K562 (cell line): ENCODE results near the gene LMBR1L. TPM values are rescaled to one million over a fixed set of nuclear protein-coding genes. Genes with fewer than 3 reads are reported as not detected.

Experiments
- BRCA1 ChIP-seq, 2 experiments: fragments of 450-650 bp in 1 of 2; sonication (generic) in 1 of 2; formaldehyde crosslinking in 1 of 2; IDR thresholded peaks; 2 replicates each; pipeline versions ENCODE4 v1.5.0 to v1.6.1; 2017 to 2020; ENCODE audit warnings: mild to moderate bottlenecking in 1 of 2, missing genetic modification reagents in 1 of 2
- E2F6 ChIP-seq, 2 experiments: IDR thresholded peaks; 2 replicates each; pipeline ENCODE4 v1.6.1; 2011; ENCODE audit warnings: borderline replicate concordance in 1 of 2, control low read depth in 1 of 2, low read depth in 1 of 2, low read length in 1 of 2, mild to moderate bottlenecking in 1 of 2, mixed read lengths in 1 of 2, moderate library complexity in 1 of 2; ENCODE audit not compliant: insufficient read depth in 1 of 2, insufficient read length in 1 of 2, poor library complexity in 1 of 2, severe bottlenecking in 1 of 2; ENCODE audit errors: extremely low read depth in 1 of 2
- FOS ChIP-seq: IDR thresholded peaks from 3 replicates; pipeline ENCODE4 v1.6.1; 2011; ENCODE audit not compliant: insufficient read length; ENCODE audit errors: extremely low read depth
- GABPB1 ChIP-seq: sonication (generic); formaldehyde crosslinking; IDR thresholded peaks from 2 replicates; pipeline ENCODE4 v1.8.0; 2022; ENCODE audit warnings: mild to moderate bottlenecking, missing genetic modification reagents
- KLF10 ChIP-seq: fragments of 250-450 bp; sonication (Bioruptor Pico); IDR thresholded peaks from 2 replicates; pipeline ENCODE4 v1.6.1; 2021; ENCODE audit warnings: matching md5 sums
- LEF1 ChIP-seq: fragments of 450-650 bp; IDR thresholded peaks from 2 replicates; pipeline ENCODE4 v1.6.1; 2016; ENCODE audit warnings: mild to moderate bottlenecking
- MAZ ChIP-seq, 2 experiments: fragments of 450-650 bp in 1 of 2; sonication (generic) in 1 of 2; formaldehyde crosslinking; IDR thresholded peaks in 1 of 2; conservative IDR thresholded peaks in 1 of 2; 2 replicates each; pipeline versions ENCODE4 v1.4.0 to v1.5.0; 2020; ENCODE audit warnings: mild to moderate bottlenecking in 1 of 2, missing genetic modification reagents in 1 of 2
- NFYB ChIP-seq: IDR thresholded peaks from 2 replicates; pipeline ENCODE4 v1.6.1; 2011; ENCODE audit warnings: mild to moderate bottlenecking, moderate library complexity; ENCODE audit not compliant: insufficient read length; ENCODE audit errors: extremely low read depth
- OTX1 ChIP-seq: fragments of 450-650 bp; formaldehyde crosslinking; IDR thresholded peaks from 2 replicates; pipeline ENCODE4 v1.4.0; 2022; ENCODE audit warnings: mild to moderate bottlenecking
- PPARD ChIP-seq: fragments of 250-450 bp; sonication (Bioruptor Pico); IDR thresholded peaks from 2 replicates; pipeline ENCODE4 v1.8.0; 2022; ENCODE audit warnings: inconsistent platforms, mild to moderate bottlenecking, moderate library complexity
- STAT5B ChIP-seq: fragments of 250-450 bp; sonication (Bioruptor Pico); IDR thresholded peaks from 2 replicates; pipeline ENCODE4 v1.8.0; 2021; ENCODE audit warnings: mild to moderate bottlenecking, inconsistent platforms
- TFAP4 ChIP-seq: sonication (generic); formaldehyde crosslinking; IDR thresholded peaks from 2 replicates; pipeline ENCODE4 v1.8.0; 2022; ENCODE audit warnings: missing genetic modification reagents, mild to moderate bottlenecking, moderate library complexity, borderline replicate concordance
- U2AF1 ChIP-seq: fragments of 200-400 bp; formaldehyde crosslinking; optimal IDR thresholded peaks from 2 replicates; pipeline ENCODE3; 2017; ENCODE audit warnings: mild to moderate bottlenecking, low read depth, low read length, moderate library complexity
- ZNF133 ChIP-seq: fragments of 250-450 bp; sonication (Bioruptor Pico); IDR thresholded peaks from 2 replicates; pipeline ENCODE4 v1.4.0; 2020; ENCODE audit warnings: mild to moderate bottlenecking
- ZNF184 ChIP-seq: sonication (generic); formaldehyde crosslinking; IDR thresholded peaks from 2 replicates; pipeline ENCODE4 v1.5.0; 2020; ENCODE audit warnings: missing genetic modification reagents
- ZNF212 ChIP-seq: fragments of 450-650 bp; formaldehyde crosslinking; IDR thresholded peaks from 2 replicates; pipeline ENCODE4 v1.4.0; 2020; ENCODE audit warnings: mild to moderate bottlenecking
- polyA plus RNA-seq, 8 experiments: library from polyadenylated mRNA; depleted of rRNA in 4 of 8; stranded (reverse) in 5 of 8; unstranded in 3 of 8; fragments of >200 nt; fragmentation: Nextera tagmentation in 2 of 8; fragmentation: Illumina TruSeq in 1 of 8; extraction: Ambion mirVana in 2 of 8; extraction: Trizol in 1 of 8; gene quantifications; 2 replicates each; pipeline versions ENCODE4 v1.2.1 to v1.2.3, GENCODE V29; 2011 to 2014; ENCODE audit warnings: inconsistent platforms in 1 of 8, missing spikeins in 1 of 8
- total RNA-seq, 7 experiments: library from RNA; depleted of rRNA in 6 of 7; stranded (reverse); fragments of >200 nt in 6 of 7; fragmentation: Illumina TruSeq in 2 of 7; extraction: Trizol in 2 of 7; gene quantifications; 2 replicates each; pipeline versions ENCODE4 v1.2.1 to v1.2.3, GENCODE V29; 2011 to 2021; ENCODE audit warnings: low replicate concordance in 1 of 7
- TF ChIP-seq, protein P1 (sequence below): sonication (generic); formaldehyde crosslinking; IDR thresholded peaks from 2 replicates; pipeline ENCODE4 v1.8.0; 2022; ENCODE audit warnings: mild to moderate bottlenecking, missing genetic modification reagents
- TF ChIP-seq, protein P2 (sequence below): fragments of 450-650 bp; formaldehyde crosslinking; IDR thresholded peaks from 2 replicates; pipeline ENCODE4 v1.4.0; 2020; ENCODE audit warnings: mild to moderate bottlenecking, moderate library complexity
- TF ChIP-seq, protein P3 (sequence below), 2 experiments: IDR thresholded peaks; 2 replicates each; pipeline ENCODE4 v1.6.1; 2012; ENCODE audit warnings: improper control_type of control experiment in 2 of 2, low read depth in 2 of 2, low read length in 2 of 2, borderline replicate concordance in 1 of 2

The LMBR1L gene
- total and polyA plus RNA-seq, 9 of the 15 experiments (the other 6 are each of a cell fraction or from before 2014, with no cell fraction given) = 2.5 to 57.0 (median 31.1) TPM

DNA sequence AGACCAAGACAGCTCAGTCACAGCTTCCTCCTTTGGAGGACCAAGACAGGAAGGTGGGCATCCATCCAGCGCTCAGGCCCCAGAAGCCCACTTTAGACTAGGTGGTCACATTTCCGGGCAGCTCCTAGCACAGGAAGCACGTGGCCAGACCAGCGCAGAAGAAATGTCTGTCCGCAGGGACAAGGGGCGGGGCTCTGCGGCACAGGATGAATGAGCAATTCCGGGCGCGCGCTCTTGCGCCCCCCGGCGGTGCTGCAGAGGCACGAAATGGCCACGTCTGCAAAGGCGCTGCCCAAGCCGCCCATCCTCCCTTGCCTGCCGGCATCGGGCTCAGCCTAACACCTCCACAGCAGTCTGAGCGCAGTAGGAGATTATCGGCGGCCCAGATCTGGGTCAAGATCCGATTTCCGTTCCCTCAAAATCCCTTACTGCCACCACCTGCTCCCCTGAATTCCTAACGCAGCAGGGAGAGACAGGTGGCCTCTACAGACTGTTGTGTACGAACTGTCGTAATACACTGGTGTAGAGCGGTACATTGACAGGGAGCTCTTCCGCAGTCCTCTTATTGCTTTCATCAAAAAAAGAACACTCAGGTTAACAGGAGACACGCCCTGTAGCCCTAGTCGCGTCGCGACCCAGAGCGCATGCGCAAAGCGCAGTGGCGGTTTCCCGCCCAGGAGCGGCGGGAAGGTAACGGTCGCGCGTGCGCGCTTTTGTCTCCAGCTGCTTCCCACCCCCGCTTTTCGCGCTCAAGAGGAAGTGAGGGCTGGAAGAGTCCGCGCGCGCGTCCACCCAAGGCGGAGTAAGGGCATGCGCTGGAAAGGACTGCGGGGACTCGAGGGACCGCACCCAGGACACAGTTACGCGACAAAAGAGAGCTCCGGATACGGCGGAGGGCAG is 19.8 kb upstream of the LMBR1L start (continued):
- TF ChIP-seq, protein P1, sequence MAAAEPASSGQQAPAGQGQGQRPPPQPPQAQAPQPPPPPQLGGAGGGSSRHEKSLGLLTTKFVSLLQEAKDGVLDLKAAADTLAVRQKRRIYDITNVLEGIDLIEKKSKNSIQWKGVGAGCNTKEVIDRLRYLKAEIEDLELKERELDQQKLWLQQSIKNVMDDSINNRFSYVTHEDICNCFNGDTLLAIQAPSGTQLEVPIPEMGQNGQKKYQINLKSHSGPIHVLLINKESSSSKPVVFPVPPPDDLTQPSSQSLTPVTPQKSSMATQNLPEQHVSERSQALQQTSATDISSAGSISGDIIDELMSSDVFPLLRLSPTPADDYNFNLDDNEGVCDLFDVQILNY (CRISPR knock-in tag) = peak; percentile 79; the same call in 1 of the 2 replicates
- TF ChIP-seq ZNF184 (CRISPR knock-in tag) (no peak), LEF1 (peak; percentile 57; the same call in 1 of the 2 replicates), GABPB1 (CRISPR knock-in tag) (peak; percentile 88), KLF10 (CRISPR knock-in tag) (no peak), OTX1 (CRISPR knock-in tag) (no peak), NFYB (no peak), E2F6 (IDR thresholded peaks at IDR 0.05; ENCODE audit: borderline replicate concordance in 1 of 2, extremely low read depth in 1 of 2, insufficient read depth in 1 of 2, insufficient read length in 1 of 2, low read depth in 1 of 2, low read length in 1 of 2, poor library complexity in 1 of 2, severe bottlenecking in 1 of 2) (peak; percentile 98 to 99), FOS (no peak), TFAP4 (CRISPR knock-in tag) (peak; percentile 97), MAZ (CRISPR knock-in tag; conservative IDR thresholded peaks at IDR 0.05 in 1 of 2, IDR thresholded peaks at IDR 0.05 in 1 of 2) (peak; percentile 61 to 90), STAT5B (CRISPR knock-in tag) (no peak), PPARD (CRISPR knock-in tag) (no peak), ZNF212 (CRISPR knock-in tag) (no peak), ZNF133 (no peak), U2AF1 (no peak), BRCA1 (IDR thresholded peaks at IDR 0.05) (no peak), BRCA1 (CRISPR knock-in tag; IDR thresholded peaks at IDR 0.05) (no peak)
- TF ChIP-seq, protein P2, sequence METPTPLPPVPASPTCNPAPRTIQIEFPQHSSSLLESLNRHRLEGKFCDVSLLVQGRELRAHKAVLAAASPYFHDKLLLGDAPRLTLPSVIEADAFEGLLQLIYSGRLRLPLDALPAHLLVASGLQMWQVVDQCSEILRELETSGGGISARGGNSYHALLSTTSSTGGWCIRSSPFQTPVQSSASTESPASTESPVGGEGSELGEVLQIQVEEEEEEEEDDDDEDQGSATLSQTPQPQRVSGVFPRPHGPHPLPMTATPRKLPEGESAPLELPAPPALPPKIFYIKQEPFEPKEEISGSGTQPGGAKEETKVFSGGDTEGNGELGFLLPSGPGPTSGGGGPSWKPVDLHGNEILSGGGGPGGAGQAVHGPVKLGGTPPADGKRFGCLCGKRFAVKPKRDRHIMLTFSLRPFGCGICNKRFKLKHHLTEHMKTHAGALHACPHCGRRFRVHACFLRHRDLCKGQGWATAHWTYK = peak; percentile 93; the same call in 1 of the 2 replicates
- TF ChIP-seq, protein P3, sequence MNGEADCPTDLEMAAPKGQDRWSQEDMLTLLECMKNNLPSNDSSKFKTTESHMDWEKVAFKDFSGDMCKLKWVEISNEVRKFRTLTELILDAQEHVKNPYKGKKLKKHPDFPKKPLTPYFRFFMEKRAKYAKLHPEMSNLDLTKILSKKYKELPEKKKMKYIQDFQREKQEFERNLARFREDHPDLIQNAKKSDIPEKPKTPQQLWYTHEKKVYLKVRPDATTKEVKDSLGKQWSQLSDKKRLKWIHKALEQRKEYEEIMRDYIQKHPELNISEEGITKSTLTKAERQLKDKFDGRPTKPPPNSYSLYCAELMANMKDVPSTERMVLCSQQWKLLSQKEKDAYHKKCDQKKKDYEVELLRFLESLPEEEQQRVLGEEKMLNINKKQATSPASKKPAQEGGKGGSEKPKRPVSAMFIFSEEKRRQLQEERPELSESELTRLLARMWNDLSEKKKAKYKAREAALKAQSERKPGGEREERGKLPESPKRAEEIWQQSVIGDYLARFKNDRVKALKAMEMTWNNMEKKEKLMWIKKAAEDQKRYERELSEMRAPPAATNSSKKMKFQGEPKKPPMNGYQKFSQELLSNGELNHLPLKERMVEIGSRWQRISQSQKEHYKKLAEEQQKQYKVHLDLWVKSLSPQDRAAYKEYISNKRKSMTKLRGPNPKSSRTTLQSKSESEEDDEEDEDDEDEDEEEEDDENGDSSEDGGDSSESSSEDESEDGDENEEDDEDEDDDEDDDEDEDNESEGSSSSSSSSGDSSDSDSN (IDR thresholded peaks at IDR 0.05; ENCODE audit: borderline replicate concordance in 1 of 2, low read depth in 2 of 2, low read length in 2 of 2) = no peak
